NCI-H2029 (cell line): ENCODE results near the gene UBA7.

ENCODE experiments used
- DNase-seq: peaks from one replicate; lab custom pipeline; 2025; lab: John Stamatoyannopoulos, UW

Gene UBA7

GRCh38 chr3:49804141-49805041, 9.4 kb downstream of the UBA7 start:
- no peak for DNase-seq

- DNase-seq = no peak
Measured at GRCh38 chr3:49803465-49804140, 10.2 kb downstream of the UBA7 start.

GRCh38 chr3:49802719-49803464, 10.9 kb downstream of the UBA7 start, which contains the start of gene INKA1:
Gene INKA1 (plus strand): TSS chr3:49803261. CDS start chr3:49803393, 132 bp downstream.
- peak; percentile 61 for DNase-seq

GRCh38 chr3:49801160-49801559, 12.6 kb downstream of the UBA7 start:
- DNase-seq = no peak

GRCh38 chr3:49799761-49800160, 14.0 kb downstream of the UBA7 start, which contains the start of gene CDHR4:
Gene CDHR4 (minus strand): TSS chr3:49799873. CDS start chr3:49799812, 61 bp downstream.
- DNase-seq = no peak

GRCh38 chr3:49799105-49799504, 14.6 kb downstream of the UBA7 start:
- no peak for DNase-seq

GRCh38 chr3:49794926-49795905, 18.5 kb downstream of the UBA7 start:
- no peak for DNase-seq

- DNase-seq = no peak
Measured at GRCh38 chr3:49794431-49794830, 19.3 kb downstream of the UBA7 start.

GRCh38 chr3:49793486-49794085, 20.2 kb downstream of the UBA7 start:
- DNase-seq = no peak

GRCh38 chr3:49792371-49793150, 21.2 kb downstream of the UBA7 start:
- DNase-seq = no peak

- no peak for DNase-seq
Measured at GRCh38 chr3:49791571-49791970, 22.2 kb downstream of the UBA7 start.

- DNase-seq = no peak
Measured at GRCh38 chr3:49790626-49791411, 22.9 kb downstream of the UBA7 start.

GRCh38 chr3:49788056-49788455, 25.7 kb downstream of the UBA7 start:
- no peak for DNase-seq

GRCh38 chr3:49787536-49787935, 26.2 kb downstream of the UBA7 start:
- DNase-seq = no peak

- DNase-seq = no peak
Measured at GRCh38 chr3:49787182-49787464, 26.6 kb downstream of the UBA7 start.

GRCh38 chr3:49786357-49787181, 27.2 kb downstream of the UBA7 start, which contains the start of gene IP6K1:
Gene IP6K1 (minus strand): TSS chr3:49786542. CDS start chr3:49748040, 38,502 bp downstream.
- DNase-seq = peak; percentile 98

GRCh38 chr3:49785565-49786356, 28.0 kb downstream of the UBA7 start:
- DNase-seq = no peak
